HG02571 (cell line): Measurements from ENCODE around the gene PDE2A.
A peak's percentile ranks its signal among the peaks of the same experiment; 100 is the strongest.

Source experiments
- ATAC-seq: cut with Tn5 transposase; IDR thresholded peaks from one replicate; pipeline ENCODE4 v1.9.1; 2021; ENCODE audit warnings: mild to moderate bottlenecking, moderate library complexity; ENCODE audit not compliant: unreplicated experiment

The PDE2A gene

DNA sequence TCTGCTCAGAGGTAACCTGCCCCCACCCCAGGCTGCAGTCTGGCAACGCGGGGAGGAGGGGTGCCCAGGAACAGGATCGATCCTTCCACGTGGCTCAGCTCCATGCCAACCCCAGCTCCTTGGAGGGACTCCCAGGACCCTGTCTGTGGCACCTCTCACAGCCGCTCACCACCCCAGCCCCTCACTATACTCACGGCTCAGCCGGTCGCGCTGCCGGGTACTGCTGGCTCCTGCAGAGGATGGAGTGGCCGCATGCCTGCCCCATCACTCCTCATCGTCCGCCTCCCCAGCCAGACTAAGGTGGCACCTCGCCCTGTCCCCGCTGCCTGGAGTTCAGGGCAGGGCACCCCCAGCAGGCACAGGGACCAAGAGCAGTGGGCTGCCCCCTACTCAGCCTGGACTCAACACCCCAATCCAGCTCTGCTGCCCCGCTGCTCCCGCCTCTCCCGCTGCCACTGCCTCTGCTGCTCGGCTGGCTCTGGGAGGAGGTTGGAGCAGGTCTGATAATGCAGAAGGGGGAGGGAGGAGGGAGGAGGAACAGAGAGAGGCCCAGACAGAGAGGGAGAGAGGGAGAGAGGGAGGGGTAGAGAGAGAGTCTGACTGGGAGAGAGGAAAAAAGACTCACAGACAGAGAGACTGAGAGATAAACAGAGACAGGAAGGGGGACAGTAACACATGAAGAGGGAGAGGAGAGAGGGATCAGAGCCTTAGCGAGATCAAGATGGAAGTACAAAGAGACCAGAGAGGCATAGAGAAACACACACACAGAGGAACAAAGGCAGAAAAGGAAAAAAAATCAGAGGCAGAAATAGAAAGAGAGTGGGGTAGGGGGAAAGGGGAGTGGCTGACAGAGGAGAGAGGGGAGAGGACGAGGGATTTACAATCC, at the start of gene PDE2A:
Gene PDE2A, minus strand, starts transcription at position 480 of the 886 bp plus-strand sequence. Its CDS starts 215 bp downstream, at position 265.
- no peak for ATAC-seq

DNA sequence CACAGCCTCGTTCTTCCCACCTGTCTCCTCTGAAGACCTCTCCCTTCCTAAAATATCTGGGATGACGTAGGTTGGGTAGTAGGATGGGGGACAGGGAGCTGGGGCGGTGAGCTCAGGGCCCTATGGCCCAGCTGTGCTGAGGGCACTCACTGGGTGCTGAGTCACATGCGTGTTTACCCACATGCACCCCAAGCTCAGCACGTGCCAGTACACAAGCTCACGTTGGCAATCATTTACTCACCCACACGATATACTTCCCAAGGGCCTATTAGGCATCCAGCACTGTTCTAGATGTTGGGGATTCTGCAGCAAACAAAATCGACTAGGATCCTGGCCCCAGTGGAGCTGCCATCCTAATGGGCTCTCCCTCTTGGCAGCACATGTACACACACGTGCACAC, 49.3 kb upstream of the PDE2A start:
- no peak for ATAC-seq

DNA sequence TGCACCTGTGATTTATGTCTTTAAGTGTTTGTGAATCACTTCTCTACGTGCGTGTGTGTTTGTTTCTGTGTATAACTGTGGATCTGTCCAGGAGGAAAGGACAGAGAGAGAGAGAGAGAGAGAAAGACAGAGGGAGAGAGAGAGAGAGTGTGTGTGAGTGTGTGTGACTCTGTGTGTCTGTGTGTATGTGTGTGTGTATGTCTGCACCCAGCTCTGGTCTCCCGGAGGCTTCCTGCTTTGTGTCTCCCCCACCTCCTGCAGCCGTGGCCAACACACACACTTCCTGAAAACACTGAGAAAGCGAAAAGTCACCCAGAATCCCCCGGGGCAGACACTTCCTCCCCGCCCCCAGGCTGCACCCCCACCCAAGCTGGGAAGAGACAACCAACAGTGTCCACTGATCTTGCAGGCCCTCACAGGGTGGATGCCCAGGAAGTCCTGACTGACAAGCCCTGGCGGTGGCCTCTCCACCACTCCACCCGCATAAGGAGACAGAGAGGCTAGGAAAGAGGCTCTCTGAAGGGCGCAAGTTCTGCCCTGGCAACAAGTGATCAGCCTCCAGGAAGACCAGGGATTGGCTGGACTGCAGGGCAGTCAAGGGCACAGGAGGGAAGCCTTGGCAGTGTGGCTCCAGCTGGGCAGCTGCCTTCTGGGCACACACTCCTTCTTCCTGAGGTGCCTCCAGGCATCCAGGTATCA, 48.0 kb upstream of the PDE2A start:
- ATAC-seq = peak; percentile 67

DNA sequence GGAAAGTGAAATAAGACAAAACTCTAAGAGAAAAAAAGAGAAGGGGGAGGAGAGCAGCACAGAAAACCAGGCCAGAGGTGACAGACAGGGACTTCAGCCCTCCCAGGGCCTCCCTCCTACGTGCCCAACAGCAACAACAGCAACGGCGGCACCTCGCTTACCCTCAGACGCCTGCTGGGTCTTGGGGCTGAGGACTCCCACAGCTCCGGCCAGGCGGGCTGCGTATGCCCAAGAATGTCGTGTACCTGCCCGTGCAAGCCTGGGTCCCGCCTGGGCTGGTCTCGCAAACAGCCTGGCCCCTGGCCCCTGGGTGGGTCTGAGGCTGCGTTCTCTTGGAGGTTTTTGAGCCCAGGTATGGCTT, 47.4 kb upstream of the PDE2A start:
- no peak for ATAC-seq

DNA sequence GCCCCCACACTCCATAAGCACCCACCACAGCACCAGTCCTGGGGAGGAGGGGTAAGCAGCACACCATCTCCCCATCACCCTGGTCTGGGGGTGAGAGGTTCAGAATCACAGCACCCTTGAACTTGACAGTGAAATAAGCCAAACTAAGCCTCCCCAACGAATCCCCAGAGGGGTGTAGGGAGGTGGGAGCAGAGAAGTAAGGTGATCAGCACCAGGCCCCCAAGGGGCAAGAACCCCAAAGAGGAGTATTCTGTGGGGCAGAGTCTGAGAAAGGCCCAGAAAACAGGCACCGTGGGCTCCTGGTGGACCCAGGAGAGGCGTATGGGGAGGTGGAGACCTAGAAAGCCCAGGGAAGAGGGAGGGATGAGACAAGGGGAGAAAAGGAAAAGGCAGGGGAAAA, 47.1 kb upstream of the PDE2A start:
- ATAC-seq = no peak

DNA sequence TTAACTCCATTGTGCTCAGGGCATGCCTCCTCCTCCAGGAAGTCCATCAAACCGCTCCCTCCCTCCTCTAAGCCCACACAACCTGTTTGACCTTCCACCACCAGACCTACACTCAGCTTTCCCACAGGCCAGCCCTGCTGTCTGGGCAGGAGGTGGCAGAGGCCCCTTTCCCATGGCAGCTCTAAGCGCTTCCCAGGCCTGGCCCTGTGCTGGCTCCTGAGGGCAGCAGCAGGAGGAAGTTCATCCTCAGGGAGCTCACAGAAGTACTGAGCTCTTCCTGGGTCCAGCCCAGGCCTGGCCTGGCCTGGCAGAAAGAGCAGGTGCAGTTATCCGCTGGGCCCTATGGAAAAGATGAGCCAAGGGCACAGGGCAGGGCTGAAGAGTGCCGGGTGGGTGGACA, 46.6 kb upstream of the PDE2A start:
- ATAC-seq = no peak

DNA sequence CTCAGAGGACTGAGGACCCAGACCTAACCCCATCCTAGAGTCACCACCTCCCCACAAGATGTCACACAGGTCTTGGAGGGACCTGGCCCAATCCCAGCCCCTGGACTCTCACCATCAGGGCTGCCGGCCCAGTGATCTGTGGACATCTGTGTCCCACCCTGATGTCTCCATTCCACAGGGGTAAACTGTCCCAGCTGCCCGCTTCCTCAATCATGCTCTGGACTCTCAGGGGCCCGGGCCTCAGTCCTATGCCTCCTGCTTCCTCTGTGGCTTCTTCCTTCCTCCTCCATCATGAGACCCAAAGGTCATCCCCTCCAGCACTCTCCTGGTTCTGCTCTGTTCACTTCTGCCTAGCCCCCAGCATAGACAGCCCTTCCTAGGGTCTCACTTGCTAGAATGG, 45.8 kb upstream of the PDE2A start:
- no peak for ATAC-seq

DNA sequence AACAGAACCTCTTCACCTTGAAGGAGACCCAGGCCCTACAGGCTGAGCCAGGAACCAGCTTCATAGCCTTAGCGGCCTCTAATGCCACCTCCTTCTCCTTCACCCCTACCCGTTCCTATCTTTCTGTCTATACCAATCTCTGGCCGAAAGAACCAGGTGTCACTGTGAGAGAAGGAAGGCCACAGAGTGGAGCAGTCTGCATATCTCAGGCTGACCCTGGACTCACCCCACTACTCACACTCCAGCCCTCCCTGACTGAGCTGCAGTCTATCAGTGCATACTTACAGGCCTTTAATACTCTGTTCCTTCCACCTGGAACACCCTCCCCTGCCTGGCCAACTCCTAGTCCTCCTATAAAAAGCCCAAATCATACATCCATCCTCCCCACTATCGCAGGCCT, 45.3 kb upstream of the PDE2A start:
- no peak for ATAC-seq

DNA sequence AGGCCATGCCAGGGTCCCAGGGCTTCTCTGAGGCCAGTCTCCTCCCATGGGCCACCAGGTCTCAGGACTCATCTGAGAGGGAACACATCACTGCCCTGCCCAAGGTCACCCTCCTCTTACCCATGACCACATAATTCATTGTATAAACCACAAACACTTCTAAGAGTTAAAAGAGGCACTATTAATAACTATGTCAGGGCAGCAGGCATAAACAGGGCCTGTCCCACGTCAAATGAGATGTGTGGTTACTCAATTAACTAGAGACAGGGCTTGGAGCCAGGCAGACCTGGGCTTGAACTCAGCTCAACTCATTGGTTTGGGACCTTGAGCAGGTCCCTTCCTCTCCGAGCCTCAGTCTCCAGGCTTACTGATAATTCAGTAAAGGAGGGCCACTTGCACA, 44.9 kb upstream of the PDE2A start:
- no peak for ATAC-seq

DNA sequence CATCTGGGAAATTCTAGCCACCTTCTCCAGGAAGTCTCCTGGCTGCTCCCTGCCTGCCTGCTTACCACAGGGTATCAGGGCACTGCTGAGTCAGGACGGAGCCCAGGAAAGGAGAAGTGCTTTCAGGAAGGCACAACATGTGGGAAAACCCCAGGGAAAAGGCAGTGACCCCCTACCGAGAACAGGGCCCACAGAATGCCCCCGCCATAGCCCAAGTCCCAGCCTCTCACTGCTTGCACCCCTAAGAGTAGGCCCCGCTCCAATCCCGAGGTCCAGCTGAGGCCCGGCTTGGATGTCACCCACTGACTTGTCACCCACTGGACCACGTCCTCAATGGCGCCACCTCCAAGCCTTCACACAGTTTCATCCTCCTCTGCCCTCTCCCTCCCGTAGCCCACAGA, 43.9 kb upstream of the PDE2A start:
- no peak for ATAC-seq

DNA sequence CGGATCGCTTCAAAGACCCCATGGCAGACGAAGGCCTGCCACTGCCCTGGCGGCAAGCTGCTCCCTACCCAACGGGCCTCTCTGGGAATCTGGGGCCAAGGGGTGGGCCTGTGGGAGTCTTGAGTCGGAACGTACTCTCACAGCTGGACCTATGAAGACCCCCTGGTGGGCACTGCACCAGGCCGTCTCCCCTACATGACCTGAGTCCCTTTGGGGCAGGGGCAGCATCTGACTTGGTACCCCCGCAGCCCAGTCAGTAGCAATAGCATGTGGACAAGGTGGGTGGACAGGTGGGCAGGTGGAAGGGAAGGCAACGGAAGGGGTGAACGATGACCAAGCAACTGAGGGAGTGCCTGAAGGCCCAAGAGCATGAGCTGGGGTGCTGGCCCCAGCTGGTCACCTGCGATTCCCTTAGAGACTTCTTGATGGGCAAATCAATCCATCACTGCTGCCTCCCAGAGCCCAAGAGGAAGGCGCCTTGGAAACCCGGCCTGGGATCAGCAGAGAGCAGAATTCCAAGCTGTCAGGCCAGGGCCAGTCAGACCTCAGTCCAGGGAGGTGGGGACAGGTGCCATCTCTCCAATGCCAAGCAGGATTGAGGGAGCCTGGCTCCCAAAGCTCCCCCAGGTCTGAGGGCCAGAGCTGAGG, 42.7 kb upstream of the PDE2A start:
- no peak for ATAC-seq

DNA sequence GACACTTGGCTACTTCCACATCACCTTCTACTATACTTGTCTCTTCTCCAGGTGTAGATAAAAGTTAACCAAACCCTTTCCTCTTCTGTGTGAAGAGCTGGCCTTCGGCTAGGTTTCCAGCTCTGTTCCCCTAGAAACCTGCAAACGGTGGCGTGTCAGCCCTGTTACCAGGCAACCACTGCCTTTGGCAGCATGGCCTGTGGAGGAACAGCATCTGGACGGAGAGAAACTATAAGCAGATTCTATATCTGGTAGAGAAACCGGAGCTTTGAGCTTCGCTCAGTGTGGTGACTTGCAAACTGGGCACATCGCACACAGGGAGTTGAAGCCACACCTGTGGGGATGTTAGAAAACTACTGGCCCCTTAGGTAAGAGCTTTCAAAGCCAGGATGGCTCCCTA, 42.1 kb upstream of the PDE2A start:
- no peak for ATAC-seq

DNA sequence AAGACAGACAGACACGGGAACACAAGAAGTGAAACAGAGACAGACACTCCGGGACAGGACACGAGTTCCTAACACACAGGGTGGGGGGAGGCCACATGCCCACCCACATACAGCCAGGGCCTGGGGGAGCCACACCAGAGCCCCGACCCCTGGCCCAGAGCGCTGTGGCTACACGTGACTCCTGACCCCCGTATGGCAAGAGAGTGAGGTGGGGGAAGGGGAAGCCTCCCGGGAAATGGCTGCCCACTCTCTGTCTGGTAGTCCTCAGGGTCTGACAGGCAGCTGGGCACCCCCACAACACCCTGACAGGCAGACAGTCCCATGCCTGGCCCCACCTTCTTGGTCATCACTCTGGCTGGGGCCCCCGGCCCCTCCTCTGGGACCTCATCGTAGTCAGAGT, 38.6 kb upstream of the PDE2A start:
- ATAC-seq = no peak

DNA sequence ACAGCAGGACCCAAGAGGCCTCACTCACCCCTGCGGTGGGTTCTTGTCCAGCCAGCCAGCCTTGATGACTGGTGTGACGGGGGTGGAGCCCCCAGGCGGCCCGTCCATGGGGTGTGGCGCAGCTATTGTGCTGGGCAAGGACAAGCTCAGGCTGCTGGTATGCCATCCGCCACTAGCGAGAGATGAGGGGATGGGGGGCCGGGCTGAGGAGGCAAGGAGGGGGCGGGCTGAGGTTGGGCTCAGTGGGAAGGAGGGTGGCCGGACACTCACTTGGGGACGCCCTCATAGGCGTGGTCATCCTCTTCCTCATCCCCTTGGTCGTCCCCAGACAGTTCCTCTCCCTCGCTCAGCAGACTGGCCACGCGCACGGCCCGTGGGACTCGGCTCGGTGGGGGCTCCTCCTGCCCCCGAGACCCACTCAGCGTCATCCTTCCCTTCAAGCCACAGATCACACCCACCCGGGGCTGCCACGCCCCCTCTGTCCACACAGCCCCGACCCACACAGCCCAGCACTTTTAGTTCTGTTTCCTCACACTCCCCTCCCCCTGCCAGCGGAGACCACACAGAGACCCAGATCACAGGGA, 38.0 kb upstream of the PDE2A start:
- ATAC-seq = no peak

DNA sequence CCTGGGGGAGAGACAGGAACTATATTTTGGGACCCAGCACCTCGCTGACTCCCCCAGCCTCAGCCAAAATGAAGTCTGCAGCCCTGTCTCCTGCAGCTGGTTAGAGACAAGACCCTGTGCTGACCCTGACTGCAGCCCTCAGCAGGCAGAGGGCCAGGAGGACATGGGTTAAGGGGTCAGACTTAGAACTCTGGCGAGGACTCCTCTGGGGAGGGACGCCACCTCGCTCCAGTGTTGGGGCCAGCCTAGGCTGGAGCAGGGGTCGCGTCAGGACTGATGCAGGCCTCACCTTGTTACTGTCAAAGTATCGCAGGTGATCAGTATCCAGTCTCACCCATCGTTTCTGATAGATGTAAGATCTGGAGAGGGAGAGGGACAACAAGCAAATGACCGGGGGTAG, 36.9 kb upstream of the PDE2A start:
- ATAC-seq = no peak

DNA sequence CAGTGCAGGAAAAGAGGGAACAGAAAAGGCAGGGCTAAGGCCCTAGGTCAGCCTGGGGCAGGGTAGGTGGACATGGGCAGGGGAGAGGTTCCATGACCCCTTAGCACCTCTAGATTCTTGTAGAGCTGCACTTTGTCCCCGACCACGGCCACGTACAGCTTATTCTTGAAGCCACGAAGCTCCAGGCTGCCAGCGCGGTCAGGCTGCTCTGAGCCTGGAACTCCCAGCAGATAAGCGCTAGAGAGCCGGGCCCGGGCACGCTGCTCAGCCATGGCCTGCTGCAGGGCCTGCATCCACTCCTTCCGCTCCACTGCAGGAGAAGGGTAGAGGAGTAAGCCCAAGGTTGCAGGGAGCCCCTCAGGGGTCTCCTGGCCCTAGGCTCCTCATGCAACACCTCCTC, 36.1 kb upstream of the PDE2A start:
- no peak for ATAC-seq

DNA sequence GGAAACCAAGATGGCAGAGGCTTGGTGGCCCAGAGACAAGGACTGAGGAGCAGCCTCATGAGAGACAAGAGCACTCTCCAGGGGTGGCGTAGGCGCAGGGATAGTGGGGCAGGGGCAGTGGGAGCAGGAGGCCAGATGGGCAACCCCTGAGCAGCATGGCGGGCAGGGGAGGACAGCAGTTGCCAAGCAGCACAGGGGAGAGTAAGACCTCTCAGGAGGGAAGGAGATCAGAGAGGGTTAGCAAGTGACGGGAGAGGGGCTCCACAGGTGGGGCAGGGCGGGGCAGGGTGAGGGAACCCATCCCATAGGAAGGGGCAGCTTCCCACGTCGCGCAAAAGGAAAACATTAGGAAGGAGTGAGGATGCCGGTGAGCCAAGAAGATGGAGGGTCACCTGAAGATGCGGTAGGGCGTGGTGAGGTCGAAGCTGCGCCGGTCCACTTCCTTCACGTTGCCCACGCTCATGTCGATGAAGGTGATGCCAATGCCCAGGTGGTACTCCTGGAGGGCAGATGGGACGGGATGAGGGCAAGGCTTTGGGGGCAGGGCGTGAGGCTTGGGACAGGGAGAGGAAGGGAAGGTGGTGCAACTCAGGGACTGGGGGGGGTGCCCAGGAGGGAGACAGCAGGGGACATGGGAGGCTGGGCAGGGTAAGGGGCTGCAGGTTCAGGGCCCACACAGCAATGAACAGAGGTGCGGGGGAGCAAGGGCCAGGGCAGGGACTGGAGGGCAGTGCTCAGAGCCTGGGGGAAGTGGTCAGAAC, 35.4 kb upstream of the PDE2A start:
- ATAC-seq = no peak

DNA sequence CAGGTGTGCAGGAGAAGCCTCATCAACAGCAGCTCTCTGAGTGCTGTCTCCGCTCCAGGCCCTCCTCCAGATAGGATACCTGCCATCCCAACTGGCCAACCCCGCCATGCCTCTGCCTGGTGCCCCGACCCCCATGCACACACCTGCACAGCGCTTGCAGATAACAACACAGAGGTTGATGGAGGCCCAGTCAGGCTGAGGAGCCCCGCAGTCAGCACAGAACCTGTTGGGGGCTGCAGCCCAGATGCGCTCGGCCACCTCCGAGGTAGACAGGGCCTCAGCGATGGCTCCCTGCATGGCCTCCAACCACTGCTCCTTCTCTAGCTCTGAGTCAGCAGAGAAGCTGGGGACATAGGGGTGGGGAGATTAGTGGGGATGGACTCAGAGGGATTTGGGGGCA, 32.8 kb upstream of the PDE2A start:
- ATAC-seq = no peak

DNA sequence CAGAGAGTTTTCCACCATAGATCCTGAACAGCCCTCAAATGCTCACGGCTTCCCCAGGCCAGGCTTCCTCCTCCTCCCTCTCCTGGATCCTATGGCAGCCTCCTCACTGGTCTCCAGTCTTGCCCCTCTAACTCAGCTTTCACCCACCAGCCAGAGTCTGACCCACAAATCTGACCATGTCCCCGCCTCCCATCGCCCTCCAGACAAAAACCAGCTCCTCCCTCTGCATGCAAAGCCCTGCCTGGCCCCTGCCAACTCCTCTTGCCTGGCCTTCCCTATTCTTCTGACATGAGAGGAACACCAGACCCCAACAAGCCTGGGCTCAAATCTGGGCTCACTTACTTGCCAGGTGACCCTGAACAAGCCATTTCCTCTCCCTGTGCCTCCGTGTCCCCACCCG, 32.4 kb upstream of the PDE2A start:
- ATAC-seq = no peak

DNA sequence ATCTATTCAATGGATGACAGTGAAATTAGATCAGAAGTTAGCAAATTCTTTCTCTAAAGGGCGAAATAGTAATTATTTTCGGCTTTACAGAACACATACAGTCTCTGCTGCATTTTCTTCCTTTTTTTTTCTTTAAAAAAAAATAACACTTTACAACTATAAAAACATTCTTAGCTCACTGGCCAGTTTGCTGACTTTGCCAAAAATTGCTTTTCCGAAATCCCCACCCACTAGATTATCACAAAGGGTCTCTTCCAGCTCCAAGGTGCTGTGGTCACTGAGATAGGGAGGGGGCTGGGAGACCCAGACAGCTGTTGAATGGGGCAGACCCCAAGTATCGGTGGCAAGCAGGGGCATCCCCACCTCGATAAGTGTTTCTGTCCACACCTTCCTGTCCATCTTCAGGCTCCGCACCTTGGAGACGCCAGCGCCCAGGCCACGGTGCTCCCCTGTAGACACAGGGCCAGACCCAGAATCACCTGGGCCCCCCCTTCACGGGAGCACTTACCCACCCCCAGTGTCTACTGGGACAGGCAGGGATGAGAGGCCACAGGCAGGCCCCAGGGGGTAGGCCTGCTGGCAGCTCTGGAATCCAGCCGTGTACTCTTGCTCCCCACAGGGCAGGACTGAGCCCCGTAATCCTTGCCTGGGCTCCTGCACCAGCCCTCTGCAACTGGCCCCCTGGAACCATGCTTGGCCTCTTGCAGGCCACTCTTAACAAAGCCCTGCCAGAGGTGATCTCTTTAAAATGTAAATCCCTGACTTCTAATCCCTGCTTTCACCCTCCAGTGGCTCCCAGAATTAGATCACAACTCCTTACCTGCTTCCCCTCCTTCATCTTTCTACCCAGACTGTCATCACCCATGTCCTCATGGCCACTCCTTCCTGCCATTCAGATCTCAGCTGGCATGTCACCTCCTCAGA, 31.5 kb upstream of the PDE2A start:
- no peak for ATAC-seq
